H1 (cell line): ENCODE results near the gene CSNK1G3. TPM values are rescaled to one million over a fixed set of nuclear protein-coding genes. Genes with fewer than 3 reads are reported as not detected.

ENCODE experiments used
- CTCF ChIA-PET: fragments of 300-600 bp; sonication (Branson Sonifier 250); formaldehyde crosslinking; loops from one replicate; lab custom pipeline; 2021; ENCODE audit not compliant: partially characterized antibody; lab: Charles Lee
- POLR2A ChIA-PET: fragments of 300-600 bp; sonication (Branson Sonifier 250); formaldehyde crosslinking; loops from one replicate; lab custom pipeline; 2021; ENCODE audit warnings: inconsistent platforms; ENCODE audit not compliant: partially characterized antibody; lab: Charles Lee
- DNase-seq, 2 experiments: peaks; one replicate each; pipeline versions ENCODE4 v3.0.0 to v3.0.0-alpha.2; 2010 to 2022; ENCODE audit warnings: low spot score in 2 of 2, low read depth in 1 of 2, mixed read lengths in 1 of 2
- FAIRE-seq: peaks from 2 replicates; lab custom pipeline; 2011; peaks lifted over from hg19 to GRCh38; lab: Jason Lieb, UNC
- H2AFZ ChIP-seq: 2 replicates; pipeline ENCODE4 v1.8.1; 2012; ENCODE audit warnings: low read length, inconsistent platforms
- H2AK5ac ChIP-seq: 2 replicates; pipeline ENCODE4 v1.6.1; 2013; ENCODE audit warnings: low read depth, low read length
- H2BK120ac ChIP-seq: replicated peaks from 2 replicates; pipeline ENCODE3; 2013; ENCODE audit warnings: low read depth, low read length, inconsistent platforms
- H2BK12ac ChIP-seq: 2 replicates; pipeline ENCODE4 v1.6.1; 2013; ENCODE audit warnings: low read depth, low read length
- H2BK15ac ChIP-seq: 2 replicates; pipeline ENCODE4 v1.6.1; 2013; ENCODE audit warnings: low read length
- H2BK20ac ChIP-seq: 2 replicates; pipeline ENCODE4 v1.6.1; 2013; ENCODE audit warnings: low read length
- H2BK5ac ChIP-seq: 2 replicates; pipeline ENCODE4 v1.6.1; 2013; ENCODE audit warnings: low read depth, low read length
- H3K14ac ChIP-seq: 2 replicates; pipeline ENCODE4 v1.6.1; 2013; ENCODE audit warnings: inconsistent platforms; ENCODE audit not compliant: insufficient read length
- H3K18ac ChIP-seq: 2 replicates; pipeline ENCODE4 v1.6.1; 2013; ENCODE audit warnings: low read length; ENCODE audit errors: extremely low read depth
- H3K23ac ChIP-seq: 2 replicates; pipeline ENCODE4 v1.6.1; 2013; ENCODE audit warnings: inconsistent platforms; ENCODE audit not compliant: insufficient read length
- H3K23me2 ChIP-seq: 2 replicates; pipeline ENCODE4 v1.6.1; 2013; ENCODE audit warnings: low read depth, low read length
- H3K27ac ChIP-seq: 2 replicates; pipeline ENCODE4 v1.6.1; 2011; ENCODE audit warnings: low read depth, low read length, inconsistent platforms
- H3K27me3 ChIP-seq, 4 experiments: replicated peaks in 1 of 4; 1 replicate in 1 of 4; 2 replicates in 3 of 4; pipeline versions ENCODE4 v1.6.1 to v1.8.1; 2011 to 2013; ENCODE audit warnings: low read length in 3 of 4, mild to moderate bottlenecking in 3 of 4, inconsistent platforms in 2 of 4, mixed read lengths in 2 of 4, moderate library complexity in 1 of 4; ENCODE audit not compliant: control insufficient read depth in 3 of 4, insufficient read depth in 3 of 4; ENCODE audit errors: extremely low read depth in 1 of 4
- H3K36me3 ChIP-seq, 4 experiments: 2 replicates each; pipeline versions ENCODE4 v1.6.1 to v1.8.1; 2011 to 2013; ENCODE audit warnings: mild to moderate bottlenecking in 4 of 4, low read length in 3 of 4, moderate library complexity in 2 of 4, control low read depth in 1 of 4, inconsistent platforms in 1 of 4; ENCODE audit not compliant: insufficient read depth in 4 of 4, control insufficient read depth in 2 of 4
- H3K4ac ChIP-seq: replicated peaks from 2 replicates; pipeline ENCODE3; 2013; ENCODE audit warnings: low read length, low read depth, mixed read lengths, inconsistent platforms; ENCODE audit not compliant: insufficient read length
- H3K4me1 ChIP-seq, 4 experiments: replicated peaks in 1 of 4; 1 replicate in 1 of 4; 2 replicates in 3 of 4; pipeline versions ENCODE4 v1.6.1 to v1.8.1; 2011 to 2013; ENCODE audit warnings: low read length in 3 of 4, inconsistent platforms in 2 of 4, mixed read lengths in 1 of 4; ENCODE audit not compliant: insufficient read depth in 4 of 4, control insufficient read depth in 3 of 4
- H3K4me2 ChIP-seq, 2 experiments: 2 replicates each; pipeline versions ENCODE4 v1.6.1 to v1.8.1; 2011 to 2013; ENCODE audit warnings: low read depth in 2 of 2, low read length in 2 of 2, control low read depth in 1 of 2, inconsistent platforms in 1 of 2, mild to moderate bottlenecking in 1 of 2; ENCODE audit not compliant: insufficient read depth in 1 of 2
- H3K4me3 ChIP-seq, 4 experiments: fragments of 200-600, 300-600 bp in 1 of 4; sonication (generic), shearing (Covaris generic), sonication (Bioruptor Twin) in 1 of 4; 2 replicates each; pipeline versions ENCODE4 v1.5.1 to v1.8.1; 2011 to 2016; ENCODE audit warnings: low read length in 4 of 4, low read depth in 3 of 4, control low read depth in 2 of 4, inconsistent platforms in 2 of 4, mild to moderate bottlenecking in 2 of 4, mixed read lengths in 1 of 4, moderate library complexity in 1 of 4; ENCODE audit not compliant: insufficient read depth in 2 of 4; ENCODE audit errors: extremely low read depth in 1 of 4
- H3K56ac ChIP-seq: replicated peaks from 2 replicates; pipeline ENCODE3; 2013; ENCODE audit warnings: low read depth, mild to moderate bottlenecking, mixed read lengths, low read length, inconsistent platforms; ENCODE audit not compliant: insufficient read length
- H3K79me1 ChIP-seq: 2 replicates; pipeline ENCODE4 v1.6.1; 2013; ENCODE audit warnings: low read depth, low read length, control low read depth
- H3K79me2 ChIP-seq, 2 experiments: 2 replicates each; pipeline versions ENCODE4 v1.6.1 to v1.8.1; 2012 to 2013; ENCODE audit warnings: low read length in 2 of 2, mild to moderate bottlenecking in 2 of 2, inconsistent platforms in 1 of 2; ENCODE audit not compliant: insufficient read depth in 2 of 2, control insufficient read depth in 1 of 2
- H3K9ac ChIP-seq, 4 experiments: replicated peaks in 1 of 4; 1 replicate in 1 of 4; 2 replicates in 3 of 4; pipeline versions ENCODE4 v1.6.1 to v1.8.1; 2011 to 2013; ENCODE audit warnings: low read depth in 3 of 4, low read length in 3 of 4, control low read depth in 2 of 4, mild to moderate bottlenecking in 2 of 4, moderate library complexity in 2 of 4, inconsistent platforms in 1 of 4; ENCODE audit errors: extremely low read depth in 1 of 4
- H3K9me3 ChIP-seq, 2 experiments: 2 replicates each; pipeline versions ENCODE4 v1.6.1 to v1.8.1; 2012 to 2013; ENCODE audit warnings: mild to moderate bottlenecking in 2 of 2, moderate library complexity in 2 of 2, control low read depth in 1 of 2, inconsistent platforms in 1 of 2, low read depth in 1 of 2, low read length in 1 of 2, mixed read lengths in 1 of 2; ENCODE audit not compliant: insufficient read depth in 2 of 2
- H4K20me1 ChIP-seq, 2 experiments: replicated peaks in 1 of 2; 2 replicates each; pipeline versions ENCODE3 to v1.8.1; 2011 to 2013; ENCODE audit warnings: inconsistent platforms in 2 of 2, low read length in 2 of 2, mild to moderate bottlenecking in 1 of 2; ENCODE audit not compliant: insufficient read depth in 2 of 2, control insufficient read depth in 1 of 2
- H4K5ac ChIP-seq: 2 replicates; pipeline ENCODE4 v1.6.1; 2013; ENCODE audit warnings: low read length, low read depth, mixed read lengths, inconsistent platforms; ENCODE audit not compliant: insufficient read length
- H4K8ac ChIP-seq: 2 replicates; pipeline ENCODE4 v1.8.0; 2013; ENCODE audit warnings: mild to moderate bottlenecking, moderate library complexity, low read length, inconsistent platforms; ENCODE audit not compliant: insufficient read depth; ENCODE audit errors: extremely low read depth
- H4K91ac ChIP-seq: replicated peaks from 2 replicates; pipeline ENCODE3; 2013; ENCODE audit warnings: low read length, mixed read lengths, inconsistent platforms; ENCODE audit not compliant: insufficient read length
- ATF3 ChIP-seq: IDR thresholded peaks from 2 replicates; pipeline ENCODE4 v1.6.1; 2011; ENCODE audit warnings: low read depth, mild to moderate bottlenecking, low read length; ENCODE audit not compliant: insufficient read depth
- BCL11A ChIP-seq, 2 experiments: IDR thresholded peaks; one replicate each; pipeline ENCODE4 v1.6.1; 2011; ENCODE audit warnings: low read depth in 2 of 2, low read length in 2 of 2, mild to moderate bottlenecking in 2 of 2
- EP300 ChIP-seq, 2 experiments: IDR thresholded peaks; 1 replicate in 1 of 2; 2 replicates in 1 of 2; pipeline ENCODE4 v1.6.1; 2011 to 2012; ENCODE audit warnings: low read depth in 2 of 2, low read length in 2 of 2, mild to moderate bottlenecking in 2 of 2, borderline replicate concordance in 1 of 2, inconsistent platforms in 1 of 2, moderate library complexity in 1 of 2
- FOSL1 ChIP-seq: IDR thresholded peaks from 2 replicates; pipeline ENCODE4 v1.6.1; 2011; ENCODE audit warnings: mild to moderate bottlenecking, low read depth, low read length, moderate library complexity; ENCODE audit not compliant: insufficient read depth
- PHF8 ChIP-seq: fragments of 200-600 bp; sonication (generic); conservative IDR thresholded peaks from 2 replicates; pipeline ENCODE4 v1.7.1; 2012; ENCODE audit warnings: low read depth, mild to moderate bottlenecking, inconsistent platforms, low read length, moderate library complexity
- POLR2A ChIP-seq, 2 experiments: IDR thresholded peaks; 1 replicate in 1 of 2; 2 replicates in 1 of 2; pipeline ENCODE4 v1.6.1; 2011; ENCODE audit warnings: low read depth in 2 of 2, low read length in 2 of 2, mild to moderate bottlenecking in 2 of 2; ENCODE audit errors: control extremely low read depth in 1 of 2
- RXRA ChIP-seq: IDR thresholded peaks from 2 replicates; pipeline ENCODE4 v1.6.1; 2011; ENCODE audit warnings: low read depth, mild to moderate bottlenecking, low read length, moderate library complexity; ENCODE audit not compliant: insufficient read depth
- SIN3A ChIP-seq, 2 experiments: IDR thresholded peaks in 1 of 2; conservative IDR thresholded peaks in 1 of 2; 2 replicates each; pipeline ENCODE4 v1.6.1; 2011 to 2012; ENCODE audit warnings: low read length in 2 of 2, improper control_type of control experiment in 1 of 2, low read depth in 1 of 2, mild to moderate bottlenecking in 1 of 2
- SP4 ChIP-seq: IDR thresholded peaks from 2 replicates; pipeline ENCODE4 v1.6.1; 2012; ENCODE audit warnings: low read length, inconsistent platforms
- TAF7 ChIP-seq: optimal IDR thresholded peaks from 2 replicates; pipeline ENCODE3; 2011; ENCODE audit warnings: low read depth, mild to moderate bottlenecking, inconsistent platforms, low read length, moderate library complexity, borderline replicate concordance
- TCF12 ChIP-seq: IDR thresholded peaks from 2 replicates; pipeline ENCODE4 v1.6.1; 2011; ENCODE audit warnings: low read depth, mild to moderate bottlenecking, low read length
- whole genome bisulfite sequencing, 2 experiments: shearing (Covaris generic) in 1 of 2; methylation state at CpG; one replicate each; pipeline versions ENCODE4 v1.1.6 to v1.1.7; 2013 to 2015; ENCODE audit warnings: low lambda C conversion rate in 2 of 2, mixed read lengths in 2 of 2, inconsistent platforms in 1 of 2, low coverage in 1 of 2, missing lambda C conversion rate in 1 of 2; ENCODE audit not compliant: insufficient replicate concordance in 2 of 2, insufficient coverage in 1 of 2, insufficient read length in 1 of 2; ENCODE audit errors: extremely low coverage in 1 of 2, missing lambda C conversion rate in 1 of 2; 5-methylcytosine and 5-hydroxymethylcytosine counted together
- polyA plus RNA-seq, 7 experiments: library from polyadenylated mRNA; depleted of rRNA in 3 of 7; stranded (reverse) in 5 of 7; unstranded in 2 of 7; fragments of >200 nt in 5 of 7; fragments of 200-250 nt in 2 of 7; gene quantifications; 1 replicate in 5 of 7; 2 replicates in 1 of 7; 4 replicates in 1 of 7; pipeline versions ENCODE4 v1.2.1 to v1.2.3, GENCODE V29; 2011 to 2013; ENCODE audit warnings: missing spikeins in 2 of 7, mixed read lengths in 2 of 7
- total RNA-seq: library from RNA; stranded (reverse); fragmentation: NEBNext Ultra II Directional; extraction: Animal tissue kit (Norgen Biotek cat#: 25700); gene quantifications from 2 replicates; pipeline ENCODE4 v1.2.1, GENCODE V29; 2021

The CSNK1G3 gene
- total and polyA plus RNA-seq, 2 of the 8 experiments (the other 6 are each of a cell fraction or from before 2014, with no cell fraction given), result 10.6 to 58.9 TPM

- Histone ChIP-seq H3K4me1 (no peaks in the 10 kb centered on the region), H3K27me3 (peaks cover 0 to 1% (median 0%) of the 10 kb centered on the region in 4 experiments; a peak in 1 of 7 replicates), H2BK120ac (no peak overlapping the region), H3K14ac (no peak overlapping the region), H3K4me2 (no peak overlapping the region), H4K20me1 (no peaks in the 10 kb centered on the region), H2BK15ac (no peak overlapping the region), H3K27ac (no peak overlapping the region), H3K79me2 (no peaks in the 10 kb centered on the region), H3K9ac (no peak overlapping the region), H3K18ac (no peak overlapping the region), H3K79me1 (no peaks in the 10 kb centered on the region), H3K4me3 (no peak overlapping the region), H3K23me2 (no peaks in the 10 kb centered on the region), H3K9me3 (no peaks in the 10 kb centered on the region), H2AK5ac (no peak overlapping the region), H2BK12ac (no peak overlapping the region), H2BK5ac (no peak overlapping the region), H4K5ac (no peak overlapping the region), H2AFZ (peak overlapping the region; percentile 74; the same call in 1 of the 2 replicates), H4K91ac (no peak overlapping the region), H3K56ac (no peak overlapping the region), H3K36me3 (no peaks in the 10 kb centered on the region), H4K8ac (no peak overlapping the region), H3K23ac (no peak overlapping the region), H3K4ac (no peak overlapping the region), H2BK20ac (no peak overlapping the region)
- POLR2A ChIA-PET, result no interaction called here
- FAIRE-seq (no peak), DNase-seq (no peak)
- TF ChIP-seq BCL11A (IDR thresholded peaks at IDR 0.05; ENCODE audit: low read depth in 2 of 2, low read length in 2 of 2) (no peak), TCF12 (no peak), EP300 (IDR thresholded peaks at IDR 0.05; ENCODE audit: borderline replicate concordance in 1 of 2, low read depth in 2 of 2, low read length in 2 of 2) (no peak), POLR2A (IDR thresholded peaks at IDR 0.05; ENCODE audit: control extremely low read depth in 1 of 2, low read depth in 2 of 2, low read length in 2 of 2) (no peak), TAF7 (no peak), FOSL1 (no peak), SP4 (no peak), ATF3 (no peak), SIN3A (conservative IDR thresholded peaks at IDR 0.05 in 1 of 2, IDR thresholded peaks at IDR 0.05 in 1 of 2; ENCODE audit: low read depth in 1 of 2, low read length in 2 of 2) (no peak), PHF8 (no peak), RXRA (no peak)
- CTCF ChIA-PET, result interaction anchor here (1.0 kb wide), 1 partner anchor 156 kb away, joined by 4 read pairs; no protein-coding TSS in a partner anchor
- 94% methylated on average over 1 of the region's 1 CpG; no CpG with 5 or more reads in 1 of the 2 experiments for whole genome bisulfite sequencing, 2 experiments
These were observed 33.4 kb upstream of the CSNK1G3 start for GRCh38 chr5:123478546-123478945.
